K562 (cell line): ENCODE data around the gene LGALS3. TPM values are rescaled to one million over a fixed set of nuclear protein-coding genes. Genes with fewer than 3 reads are reported as not detected.

Experiments used
- ATAC-seq: fragments of 200-7000 bp; cut with Tn5 transposase; 3 replicates; pipeline ENCODE4 v1.9.1; 2020; ENCODE audit warnings: moderate library complexity
- BruUV-seq: library from RNA; stranded (reverse); fragments of 400-500 nt; replicated peaks from 2 replicates; lab custom pipeline; 2021; lab: Mats Ljungman, UMichigan
- CTCF ChIA-PET: fragments of 300-600 bp; formaldehyde crosslinking; extraction: SDS; loops from one replicate; lab custom pipeline; 2021; ENCODE audit warnings: low intra/inter-chr PET ratio; lab: Yijun Ruan, JAX
- POLR2A ChIA-PET: fragments of 300-600, 350-650 bp; sonication (Branson Sonifier 250); formaldehyde crosslinking; extraction: SDS; loops from one replicate; lab custom pipeline; 2021; ENCODE audit warnings: antibody characterized with exemption, inconsistent platforms; lab: Yijun Ruan, JAX
- DNase-seq, 4 experiments: peaks; one replicate each; pipeline versions ENCODE4 v3.0.0 to v3.0.0-alpha.2; 2011 to 2018; ENCODE audit warnings: low spot score in 3 of 4, mixed read lengths in 3 of 4; ENCODE audit errors: extremely low read depth in 1 of 4
- FAIRE-seq: peaks from 2 replicates; lab custom pipeline; 2011; peaks lifted over from hg19 to GRCh38; lab: Jason Lieb, UNC
- H2AFZ ChIP-seq: 2 replicates; pipeline ENCODE4 v1.6.0; 2011; ENCODE audit warnings: low read depth, low read length, control low read depth, inconsistent platforms
- H3K27ac ChIP-seq: fragments of 200-600 bp; 3 replicates; pipeline ENCODE4 v1.8.0; 2011; ENCODE audit warnings: low read depth, mild to moderate bottlenecking, control low read depth, inconsistent platforms, low read length, moderate library complexity, mixed read lengths; ENCODE audit errors: extremely low read depth
- H3K27me3 ChIP-seq, 2 experiments: fragments of 300-600 bp in 1 of 2; 2 replicates in 1 of 2; 3 replicates in 1 of 2; pipeline versions ENCODE4 v1.6.0 to v1.8.0; 2011; ENCODE audit warnings: inconsistent platforms in 2 of 2, low read length in 2 of 2, mild to moderate bottlenecking in 1 of 2, mixed read lengths in 1 of 2, moderate library complexity in 1 of 2; ENCODE audit not compliant: control insufficient read depth in 2 of 2, insufficient read depth in 2 of 2
- H3K36me3 ChIP-seq: fragments of 300-600 bp; 3 replicates; pipeline ENCODE4 v1.8.0; 2011; ENCODE audit warnings: mild to moderate bottlenecking, low read length, inconsistent platforms; ENCODE audit not compliant: control insufficient read depth, insufficient read depth
- H3K4me1 ChIP-seq, 2 experiments: fragments of 200-600 bp in 1 of 2; replicated peaks in 1 of 2; 2 replicates in 1 of 2; 3 replicates in 1 of 2; pipeline versions ENCODE4 v1.5.1 to v1.8.0; 2011; ENCODE audit warnings: inconsistent platforms in 2 of 2, low read length in 2 of 2, mild to moderate bottlenecking in 1 of 2, mixed read lengths in 1 of 2, moderate library complexity in 1 of 2; ENCODE audit not compliant: control insufficient read depth in 2 of 2, insufficient read depth in 2 of 2
- H3K4me2 ChIP-seq: 2 replicates; pipeline ENCODE4 v1.6.1; 2011; ENCODE audit warnings: low read length, control low read depth, inconsistent platforms, mixed read lengths; ENCODE audit not compliant: insufficient read depth
- H3K4me3 ChIP-seq: fragments of 200-600 bp; sonication (generic), shearing (Covaris generic); 2 replicates; pipeline ENCODE4 v1.5.1; 2016; ENCODE audit warnings: control low read depth, inconsistent platforms
- H3K79me2 ChIP-seq: fragments of 200-600 bp; 3 replicates; pipeline ENCODE4 v1.8.0; 2011; ENCODE audit warnings: low read length, inconsistent platforms; ENCODE audit not compliant: control insufficient read depth, insufficient read depth
- H3K9ac ChIP-seq, 2 experiments: 2 replicates each; pipeline versions ENCODE4 v1.6.0 to v1.6.1; 2011; ENCODE audit warnings: low read depth in 2 of 2, low read length in 2 of 2, control low read depth in 1 of 2, inconsistent platforms in 1 of 2, mild to moderate bottlenecking in 1 of 2, mixed read lengths in 1 of 2; ENCODE audit not compliant: insufficient read depth in 1 of 2
- H3K9me1 ChIP-seq: one replicate; pipeline ENCODE4 v1.6.0; 2011; ENCODE audit warnings: inconsistent platforms, mild to moderate bottlenecking, low read length, moderate library complexity; ENCODE audit not compliant: control insufficient read depth, insufficient read depth
- H3K9me3 ChIP-seq: replicated peaks from 2 replicates; pipeline ENCODE4 v1.5.1; 2011; ENCODE audit warnings: low read depth, low read length, inconsistent platforms; ENCODE audit not compliant: control insufficient read depth, insufficient read depth
- H4K20me1 ChIP-seq: replicated peaks from 2 replicates; pipeline ENCODE4 v1.6.1; 2011; ENCODE audit warnings: low read length, inconsistent platforms, mixed read lengths; ENCODE audit not compliant: control insufficient read depth, insufficient read depth
- ADNP ChIP-seq: fragments of 200-800 bp; sonication (Bioruptor generic); IDR thresholded peaks from 2 replicates; pipeline ENCODE4 v1.6.1; 2016; ENCODE audit warnings: missing genetic modification characterization, missing compliant biosample characterization
- CXXC5 ChIP-seq: fragments of 250-450 bp; sonication (Bioruptor Pico); IDR thresholded peaks from 2 replicates; pipeline ENCODE4 v1.8.0; 2022; ENCODE audit warnings: inconsistent platforms, mild to moderate bottlenecking, moderate library complexity
- GTF2E2 ChIP-seq: fragments of 200-800 bp; sonication (Bioruptor generic); IDR thresholded peaks from 2 replicates; pipeline ENCODE4 v1.6.1; 2016; ENCODE audit warnings: missing genetic modification characterization, missing compliant biosample characterization
- ILK ChIP-seq: fragments of 450-650 bp; IDR thresholded peaks from 2 replicates; pipeline ENCODE4 v1.6.1; 2016; ENCODE audit warnings: missing genetic modification characterization, low read depth, mild to moderate bottlenecking, missing compliant biosample characterization, moderate library complexity, borderline replicate concordance
- JUNB ChIP-seq: fragments of 450-650 bp; formaldehyde crosslinking; conservative IDR thresholded peaks from 2 replicates; pipeline ENCODE4 v1.4.0; 2020; ENCODE audit warnings: mild to moderate bottlenecking
- MTF1 ChIP-seq: fragments of 250-450 bp; sonication (Bioruptor Pico); IDR thresholded peaks from 2 replicates; pipeline ENCODE4 v1.9.0; 2021; ENCODE audit warnings: moderate library complexity, mild to moderate bottlenecking, inconsistent platforms, borderline replicate concordance
- POLR2G ChIP-seq: fragments of 200-400 bp; formaldehyde crosslinking; IDR thresholded peaks from 2 replicates; pipeline ENCODE4 v1.6.1; 2017; ENCODE audit warnings: low read depth, mild to moderate bottlenecking, antibody characterized with exemption, low read length, moderate library complexity
- PRDM10 ChIP-seq: fragments of 450-650 bp; IDR thresholded peaks from 2 replicates; pipeline ENCODE4 v1.6.1; 2018; ENCODE audit not compliant: partially characterized antibody
- SFPQ ChIP-seq: fragments of 200-400 bp; formaldehyde crosslinking; IDR thresholded peaks from 2 replicates; pipeline ENCODE4 v1.6.1; 2017; ENCODE audit warnings: mild to moderate bottlenecking, low read depth, low read length, moderate library complexity
- SIX5 ChIP-seq, 2 experiments: IDR thresholded peaks; 2 replicates each; pipeline ENCODE4 v1.6.1; 2011; ENCODE audit warnings: low read length in 2 of 2, borderline replicate concordance in 1 of 2, low read depth in 1 of 2, mild to moderate bottlenecking in 1 of 2, moderate library complexity in 1 of 2; ENCODE audit not compliant: insufficient read depth in 1 of 2
- SRSF1 ChIP-seq: fragments of 200-400 bp; formaldehyde crosslinking; IDR thresholded peaks from 2 replicates; pipeline ENCODE4 v1.6.1; 2017; ENCODE audit warnings: mild to moderate bottlenecking, low read depth, low read length, moderate library complexity
- TOE1 ChIP-seq, 2 experiments: fragments of 450-650 bp in 1 of 2; sonication (generic) in 1 of 2; formaldehyde crosslinking in 1 of 2; IDR thresholded peaks; 2 replicates each; pipeline versions ENCODE4 v1.7.1 to v1.8.0; 2016 to 2022; ENCODE audit warnings: borderline replicate concordance in 2 of 2, mild to moderate bottlenecking in 2 of 2, antibody characterized with exemption in 1 of 2, inconsistent platforms in 1 of 2, low read depth in 1 of 2, missing genetic modification reagents in 1 of 2, moderate library complexity in 1 of 2
- YBX1 ChIP-seq: fragments of 450-650 bp; IDR thresholded peaks from 2 replicates; pipeline ENCODE4 v1.7.1; 2016; ENCODE audit warnings: mild to moderate bottlenecking
- ZNF280B ChIP-seq: fragments of 250-450 bp; sonication (Bioruptor Pico); IDR thresholded peaks from 2 replicates; pipeline ENCODE4 v1.5.1; 2021; ENCODE audit warnings: mild to moderate bottlenecking
- WGBS: fragments of 100-300 bp; shearing (Covaris generic); methylation state at CpG from one replicate; pipeline ENCODE4 v1.1.6; 2016; ENCODE audit warnings: low coverage, mixed read lengths; ENCODE audit not compliant: insufficient coverage; ENCODE audit errors: missing lambda C conversion rate; 5-methylcytosine and 5-hydroxymethylcytosine counted together
- in situ Hi-C: fragments of 300-500 bp; cut with MboI; formaldehyde crosslinking; loops from 4 replicates; pipeline ENCODE4 v1.15.0; 2018; ENCODE audit warnings: inconsistent platforms, mixed read lengths
- intact Hi-C: fragments of 100-400 bp; cut with micrococcal nuclease; formaldehyde crosslinking; loops from 2 replicates; pipeline ENCODE4 v1.14.2; 2022
- polyA plus RNA-seq, 8 experiments: library from polyadenylated mRNA; depleted of rRNA in 4 of 8; stranded (reverse) in 5 of 8; unstranded in 3 of 8; fragments of >200 nt; fragmentation: Nextera tagmentation in 2 of 8; fragmentation: Illumina TruSeq in 1 of 8; extraction: Ambion mirVana in 2 of 8; extraction: Trizol in 1 of 8; gene quantifications; 2 replicates each; pipeline versions ENCODE4 v1.2.1 to v1.2.3, GENCODE V29; 2011 to 2014; ENCODE audit warnings: inconsistent platforms in 1 of 8, missing spikeins in 1 of 8
- total RNA-seq, 7 experiments: library from RNA; depleted of rRNA in 6 of 7; stranded (reverse); fragments of >200 nt in 6 of 7; fragmentation: Illumina TruSeq in 2 of 7; extraction: Trizol in 2 of 7; gene quantifications; 2 replicates each; pipeline versions ENCODE4 v1.2.1 to v1.2.3, GENCODE V29; 2011 to 2021; ENCODE audit warnings: low replicate concordance in 1 of 7

The LGALS3 gene
- total and polyA plus RNA-seq, 9 of the 15 experiments (the other 6 are each of a cell fraction or from before 2014, with no cell fraction given) = 0.04 to 1.9 (median 1.1) TPM

- 86% methylated on average over 8 of the region's 10 CpGs for WGBS
- H3K27ac ChIP-seq = no peak overlapping the region
- no peaks in the 10 kb centered on the region for H3K36me3 ChIP-seq
- intact Hi-C loops = no loop called here
- H3K9me3 ChIP-seq = no peaks in the 10 kb centered on the region; the same call in 1 of the 2 replicates
- H3K27me3 ChIP-seq = no peaks in the 10 kb centered on the region
- DNase-seq (no peak), ATAC-seq (no peak), FAIRE-seq (no peak)
- no peaks in the 10 kb centered on the region for H3K79me2 ChIP-seq
- H2AFZ ChIP-seq = no peak overlapping the region
- H4K20me1 ChIP-seq = no peaks in the 10 kb centered on the region
- peaks cover 9 to 20% of the 10 kb centered on the region in 2 experiments; a peak in 4 of 5 replicates for H3K4me1 ChIP-seq
- no peak overlapping the region for H3K4me2 ChIP-seq
- H3K4me3 ChIP-seq = no peak overlapping the region
- no TSS peak for BruUV-seq
- in situ Hi-C loops = no loop called here
- ChIA-PET CTCF (no interaction called here), POLR2A (no interaction called here)
- H3K9ac ChIP-seq = no peak overlapping the region
- H3K9me1 ChIP-seq = no peaks in the 10 kb centered on the region
- TF ChIP-seq ADNP (tag) = no peak
- TF ChIP-seq POLR2G = no peak
- no peak for TF ChIP-seq SRSF1
- TF ChIP-seq PRDM10 = no peak
- no peak for TF ChIP-seq GTF2E2 (tag)
- TF ChIP-seq JUNB (CRISPR knock-in tag) = no peak
- no peak for TF ChIP-seq MTF1 (CRISPR knock-in tag)
- TF ChIP-seq ZNF280B = no peak
- no peak for TF ChIP-seq SIX5 (IDR thresholded peaks at IDR 0.05; ENCODE audit: borderline replicate concordance in 1 of 2, insufficient read depth in 1 of 2, low read depth in 1 of 2, low read length in 2 of 2)
- no peak for TF ChIP-seq TOE1 (IDR thresholded peaks at IDR 0.05; ENCODE audit: borderline replicate concordance)
- no peak for TF ChIP-seq TOE1 (CRISPR knock-in tag; IDR thresholded peaks at IDR 0.05; ENCODE audit: borderline replicate concordance, low read depth)
- TF ChIP-seq CXXC5 (CRISPR knock-in tag) = no peak
- TF ChIP-seq YBX1 = no peak
- no peak for TF ChIP-seq SFPQ
- TF ChIP-seq ILK (tag) = no peak
Observed at GRCh38 chr14:55111122-55111708, 17.8 kb upstream of the LGALS3 start.
